NCI-H2196 treated with DMSO at 0.1 percent for 48 hours (cell line): ENCODE measurements around the gene MAST4.

ENCODE experiments used
- DNase-seq: peaks from one replicate; lab custom pipeline; 2025; ENCODE audit not compliant: unreplicated experiment; lab: John Stamatoyannopoulos, UW

MAST4 gene

DNA sequence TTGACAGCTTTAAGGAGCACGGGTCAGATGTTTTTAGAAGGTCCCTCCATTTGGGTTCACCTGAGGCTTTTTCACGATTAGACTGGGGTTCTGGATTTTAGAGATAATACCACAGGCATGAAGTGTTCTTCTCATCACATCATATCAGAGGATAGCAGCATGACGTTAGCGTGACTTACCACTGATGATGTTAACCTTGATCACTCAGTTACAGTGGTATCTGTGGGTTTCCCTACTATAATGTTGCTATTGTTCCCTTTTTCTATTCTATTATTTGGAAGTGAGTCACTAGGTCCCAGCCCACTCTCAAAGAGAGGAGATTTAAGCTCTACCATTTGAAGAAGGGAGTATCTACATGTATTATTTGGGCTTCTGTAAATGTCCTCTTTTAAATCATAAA, 300.0 kb downstream of the MAST4 start:
- DNase-seq: no peak

DNA sequence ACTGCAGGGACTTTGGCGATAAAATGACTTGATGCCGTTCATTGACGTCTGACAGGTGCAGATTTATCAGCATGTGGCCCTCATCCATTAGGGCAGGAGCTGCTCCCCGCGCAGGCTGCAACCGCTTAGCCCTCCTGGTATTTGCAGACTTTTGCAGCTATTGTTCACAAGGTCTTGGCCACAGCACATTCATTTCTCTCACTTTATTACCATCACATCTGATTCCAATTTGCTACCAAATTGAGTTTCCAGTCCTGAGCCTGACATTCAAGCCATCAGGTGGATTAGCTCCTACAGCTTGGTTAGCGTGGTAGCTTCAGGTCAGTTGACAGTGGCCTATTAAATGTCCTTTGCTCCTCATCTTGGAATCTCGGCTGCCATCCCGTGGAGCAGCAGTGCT, 301.2 kb downstream of the MAST4 start:
- DNase-seq: no peak

- no peak for DNase-seq
These were observed 302.2 kb downstream of the MAST4 start for GRCh38 chr5:66898241-66898995.

DNA sequence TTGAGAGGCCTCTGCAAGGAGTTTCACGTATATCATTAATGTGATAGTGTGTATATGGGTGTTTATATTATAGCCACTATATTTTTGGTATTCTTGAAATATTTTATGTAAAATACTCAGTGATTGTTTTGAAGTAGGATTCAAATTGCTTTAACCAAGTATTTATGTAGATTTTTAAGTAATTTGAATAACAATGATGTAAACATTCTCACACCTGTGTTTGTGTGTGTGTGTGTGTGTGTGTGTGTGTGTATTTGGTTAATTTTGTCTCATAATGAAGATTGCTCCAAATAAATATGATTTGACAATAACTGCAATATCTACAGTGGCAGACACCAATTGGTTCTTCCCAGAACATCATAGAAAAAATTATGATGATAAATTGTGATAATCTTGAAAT, 307.0 kb downstream of the MAST4 start:
- DNase-seq: no peak

DNA sequence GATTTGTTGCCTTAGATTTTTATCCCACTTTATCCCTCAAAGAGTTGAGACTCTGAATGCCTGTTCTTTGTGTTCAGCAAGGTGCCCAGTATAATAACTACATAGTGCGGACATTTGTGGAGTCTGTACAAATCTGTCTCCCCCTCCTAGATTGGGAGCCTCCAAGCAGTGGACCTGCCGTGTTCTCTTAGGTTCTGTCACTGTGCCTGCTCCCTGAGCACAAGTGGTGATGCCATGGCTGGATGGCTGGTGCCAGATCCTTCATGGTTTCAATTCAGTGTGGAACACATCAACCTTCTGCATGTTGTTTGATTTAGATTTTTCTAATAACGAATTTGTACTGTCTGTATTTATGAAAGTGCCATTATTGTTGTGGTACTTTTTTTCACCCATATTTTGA, 307.5 kb downstream of the MAST4 start:
- no peak for DNase-seq

DNA sequence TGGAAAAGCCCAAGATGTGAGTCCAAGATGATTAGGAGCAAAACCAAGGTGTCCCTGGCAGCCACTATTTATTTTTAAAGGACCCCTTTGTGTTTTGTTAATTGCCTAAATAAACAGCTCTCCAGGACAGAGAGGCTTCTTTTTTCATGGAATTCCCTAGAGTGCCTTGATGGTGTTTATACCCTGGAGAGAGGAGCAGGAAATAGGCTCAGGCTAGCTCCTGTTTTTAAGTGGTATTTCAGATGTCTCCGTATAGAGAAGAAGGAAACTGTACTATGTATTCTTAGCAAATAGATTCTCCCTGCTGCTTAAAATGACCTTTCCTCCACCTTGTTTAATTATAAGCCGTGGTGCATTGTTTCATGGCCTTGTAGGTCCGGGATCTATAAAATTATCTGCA, 308.0 kb downstream of the MAST4 start:
- no peak for DNase-seq

- no peak for DNase-seq
These were observed 309.8 kb downstream of the MAST4 start for GRCh38 chr5:66906021-66906420.

DNA sequence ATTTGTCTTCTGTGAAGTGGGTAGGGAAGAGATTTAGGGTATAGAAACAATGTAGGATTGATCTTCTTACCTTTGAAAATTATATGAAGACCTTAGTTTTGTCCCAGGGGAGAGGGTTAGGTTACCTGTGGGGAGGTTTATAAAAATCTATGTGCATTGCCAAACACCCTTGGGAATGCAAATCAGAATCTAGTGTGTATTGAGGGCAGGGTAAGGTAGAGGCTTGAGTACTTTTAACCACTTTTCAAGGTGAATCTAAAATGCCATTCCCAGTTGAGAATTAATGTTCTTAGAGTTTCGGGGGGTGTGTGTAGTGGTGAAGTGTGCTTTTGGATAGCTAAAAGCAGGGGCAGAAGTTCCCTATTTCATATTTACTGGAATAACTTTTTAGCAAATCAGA, 312.0 kb downstream of the MAST4 start:
- DNase-seq: no peak

DNA sequence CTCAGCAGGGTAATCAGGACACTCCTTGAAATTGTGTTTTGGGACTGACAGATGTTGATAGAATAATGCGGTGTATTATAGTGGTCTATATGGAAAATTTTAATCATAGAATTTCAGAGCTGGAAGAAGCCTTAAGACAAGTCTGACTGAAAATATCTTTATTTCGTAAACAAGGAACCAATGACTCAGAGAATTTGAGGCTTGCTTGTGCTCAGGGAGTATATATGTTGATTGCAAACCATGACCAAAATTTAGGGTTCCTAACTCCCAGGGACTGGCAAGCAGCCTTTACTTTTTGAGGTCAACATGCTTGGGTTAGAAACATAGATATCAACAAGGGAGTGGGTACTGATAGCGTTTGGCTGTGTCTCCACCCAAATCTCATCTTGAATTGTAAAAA, 313.2 kb downstream of the MAST4 start:
- no peak for DNase-seq

- DNase-seq: no peak
These were observed 316.6 kb downstream of the MAST4 start for GRCh38 chr5:66912787-66913186.

GRCh38 chr5:66915531-66915930, 319.3 kb downstream of the MAST4 start:
- no peak for DNase-seq

DNA sequence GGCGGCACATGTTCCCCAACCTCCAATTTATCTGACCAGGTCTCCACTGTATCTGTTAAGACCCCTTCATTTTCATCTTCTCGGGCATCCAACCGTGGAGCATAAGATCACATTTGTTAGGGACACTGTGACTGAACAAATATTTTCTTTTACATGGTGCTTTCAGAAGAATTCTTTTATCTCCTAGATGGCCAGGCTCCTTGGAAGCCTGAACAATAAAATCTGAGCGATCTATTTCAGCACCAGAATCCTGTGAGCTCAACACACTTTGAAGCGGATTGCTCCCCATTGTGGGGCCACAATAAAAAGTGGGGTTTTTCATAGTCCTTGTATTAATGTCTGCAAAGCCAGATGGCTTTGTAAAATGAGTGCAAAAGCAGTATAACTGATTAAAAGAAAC, 326.7 kb downstream of the MAST4 start:
- DNase-seq: no peak

GRCh38 chr5:66923457-66923856, 327.3 kb downstream of the MAST4 start:
- no peak for DNase-seq

DNA sequence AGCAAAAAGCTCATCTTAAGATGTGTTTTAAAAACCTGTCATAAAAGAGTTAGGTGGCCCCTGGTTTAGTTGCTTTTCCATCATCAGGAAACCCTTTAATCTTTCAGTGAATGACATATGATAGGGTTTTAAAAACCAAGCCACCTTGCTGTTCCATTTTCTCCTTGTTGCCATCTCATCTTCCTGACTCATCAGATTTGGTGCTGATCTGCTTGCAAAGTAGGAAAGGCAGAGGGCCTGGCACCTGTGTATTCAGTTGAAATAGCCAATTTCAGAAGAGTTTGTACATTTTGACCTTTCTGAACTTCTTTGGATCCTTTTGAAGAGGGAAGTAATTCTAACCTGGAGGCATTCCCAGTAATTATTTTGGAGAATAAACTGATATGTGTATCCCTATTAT, 327.7 kb downstream of the MAST4 start:
- DNase-seq: no peak

DNA sequence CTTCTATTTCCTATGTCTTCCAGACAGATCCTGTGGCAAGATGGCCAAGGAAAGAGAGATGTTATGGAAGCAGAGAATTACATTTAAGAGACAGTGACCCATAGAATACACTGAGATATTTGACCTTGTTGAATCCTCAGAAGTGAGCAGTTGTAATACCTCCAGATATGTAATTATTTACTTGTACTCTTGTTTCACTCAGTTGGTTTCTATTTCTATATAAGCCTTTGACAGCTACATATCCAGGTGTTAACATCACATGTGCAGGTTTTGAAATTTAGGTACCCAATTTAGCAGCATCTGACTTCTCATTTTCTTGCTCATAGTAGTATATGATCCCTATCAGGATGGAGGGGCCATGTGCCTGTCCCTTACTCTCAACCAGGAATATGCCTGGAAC, 330.9 kb downstream of the MAST4 start:
- DNase-seq: no peak

- DNase-seq: no peak
These were observed 333.1 kb downstream of the MAST4 start for GRCh38 chr5:66929281-66929680.

GRCh38 chr5:66929995-66930394, 333.8 kb downstream of the MAST4 start:
- DNase-seq: no peak

DNA sequence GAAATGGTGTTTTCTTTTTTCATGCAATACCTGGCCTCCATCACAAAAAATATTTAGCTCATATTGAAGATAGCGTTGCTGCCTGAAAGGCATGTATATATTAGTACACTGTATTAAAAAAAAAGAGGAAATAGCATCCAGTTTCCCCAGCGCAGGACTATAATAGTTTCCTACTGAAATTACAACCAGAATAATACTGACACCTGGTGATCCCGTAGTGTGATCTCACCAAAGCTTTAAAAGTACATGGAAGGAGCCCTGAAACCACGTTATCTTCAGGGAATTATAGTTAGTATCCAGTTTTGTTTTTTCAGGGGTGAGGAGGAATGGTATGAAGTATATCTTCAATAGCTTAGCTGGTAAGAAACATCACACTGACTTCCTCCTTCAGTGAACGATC, 335.5 kb downstream of the MAST4 start:
- no peak for DNase-seq

- no peak for DNase-seq
These were observed 336.3 kb downstream of the MAST4 start for GRCh38 chr5:66932457-66932856.

GRCh38 chr5:66933066-66933465, 336.9 kb downstream of the MAST4 start:
- DNase-seq: no peak

DNA sequence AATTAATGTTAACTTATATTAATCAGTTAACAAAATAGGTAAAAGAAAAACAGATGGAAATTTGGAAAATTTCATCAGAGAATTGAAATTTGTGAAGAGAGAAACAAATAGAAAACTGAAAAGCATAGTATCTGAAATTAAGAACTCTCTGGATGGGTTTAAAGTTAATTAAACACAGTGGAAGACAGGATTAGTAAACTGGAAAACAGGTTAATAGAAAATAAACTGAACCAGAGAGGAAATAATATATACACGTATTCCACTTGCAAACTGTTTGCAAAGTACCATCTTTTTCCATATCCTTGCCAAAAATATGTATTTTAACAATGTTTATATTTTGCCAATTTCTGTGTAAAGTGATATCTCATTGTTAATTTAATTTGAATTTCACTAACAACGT, 342.9 kb downstream of the MAST4 start:
- DNase-seq: no peak

- DNase-seq: no peak
These were observed 349.5 kb downstream of the MAST4 start for GRCh38 chr5:66945389-66946349.
